ENCODE measurements around the gene RASGEF1C.

RASGEF1C gene

DNA sequence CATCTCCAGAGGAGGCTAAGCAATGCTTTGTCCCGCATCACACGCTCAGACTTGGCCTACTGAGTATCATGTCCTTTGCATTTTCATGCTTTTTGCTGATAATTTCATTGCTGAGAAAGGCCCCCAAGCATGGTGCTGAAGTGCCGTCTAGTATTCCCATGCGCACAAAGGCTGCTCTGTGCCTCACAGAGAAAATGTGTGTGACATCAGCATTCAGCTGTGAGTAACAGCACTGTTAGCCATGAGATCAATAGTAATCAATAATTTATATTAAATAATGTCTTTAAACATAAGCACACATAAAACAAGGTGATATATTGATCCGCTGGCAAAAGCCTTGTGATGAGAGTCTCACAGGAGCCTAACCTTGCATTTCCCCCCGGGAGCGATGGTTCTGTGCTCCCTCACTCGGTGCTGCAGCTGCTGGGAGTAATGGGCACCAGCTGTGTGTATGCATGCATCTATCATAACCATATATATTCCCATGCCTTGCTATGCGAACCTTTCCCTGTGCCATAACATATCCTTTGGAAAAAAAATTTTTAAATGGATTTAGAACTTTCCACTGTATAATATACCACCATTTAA is 87.1 kb downstream of the RASGEF1C start:
- H3K4me3 ChIP-seq (ENCODE audit: low read depth in 1 of 2, low read length in 2 of 2): no peak overlapping the region
- peaks cover 8% of the 10 kb centered on the region for H3K27me3 ChIP-seq (ENCODE audit: low read depth, low read length)
- H3K36me3 ChIP-seq (ENCODE audit: control insufficient read depth in 1 of 2, insufficient read depth in 2 of 2, low read length in 2 of 2): no peaks in the 10 kb centered on the region
- H3K27ac ChIP-seq (ENCODE audit: low read length): no peak overlapping the region
- no peaks in the 10 kb centered on the region for H3K9me3 ChIP-seq (ENCODE audit: control insufficient read depth in 1 of 2, low read length in 2 of 2)
- peaks cover 0 to 2% of the 10 kb centered on the region in 2 donors for H3K4me1 ChIP-seq (ENCODE audit: control insufficient read depth in 1 of 2, insufficient read depth in 2 of 2, low read length in 2 of 2)

DNA sequence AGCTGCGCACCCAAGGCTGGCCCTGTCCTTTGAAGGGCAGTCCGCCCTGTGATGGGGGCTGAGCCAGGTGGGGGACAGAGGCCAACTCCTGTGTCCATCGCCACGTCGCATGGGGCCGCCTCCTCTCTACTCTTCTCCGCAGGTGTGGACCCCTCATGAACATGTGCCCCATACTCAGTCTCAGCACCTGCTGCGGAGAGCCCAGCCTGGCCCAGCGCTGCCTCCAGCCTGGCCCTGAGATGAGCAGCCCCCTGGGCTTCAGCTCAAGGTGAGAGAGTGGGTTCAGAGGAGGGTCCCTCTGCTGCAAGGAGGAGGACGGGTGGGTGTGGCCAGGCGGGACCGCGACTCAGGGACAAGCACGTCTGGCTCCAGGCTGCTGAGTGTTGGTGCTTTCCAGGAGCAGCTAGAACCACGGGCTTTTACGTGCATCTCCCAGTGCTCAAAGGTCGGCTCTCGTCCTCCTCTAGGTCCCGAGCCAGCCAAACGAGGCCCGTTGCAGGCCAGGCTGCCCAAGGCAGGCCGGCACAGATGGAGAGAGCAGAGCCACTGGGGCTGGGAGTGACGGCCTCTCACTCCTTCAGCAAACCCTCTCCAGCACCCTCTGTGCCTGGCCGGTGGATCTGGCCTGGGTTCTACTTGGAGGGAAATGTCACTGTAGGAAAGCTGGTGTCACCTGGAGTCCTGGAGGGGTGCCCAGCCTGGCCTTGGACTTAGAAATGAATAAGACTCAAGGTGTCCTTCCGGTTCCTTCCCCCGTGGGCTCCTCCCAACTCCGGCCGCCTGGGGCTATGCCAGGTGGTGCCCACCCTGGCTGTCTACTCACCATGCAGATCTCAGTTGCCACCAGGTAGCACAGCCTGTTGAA is 88.5 kb downstream of the RASGEF1C start:
- Histone ChIP-seq H3K27ac (ENCODE audit: low read length) (no peak overlapping the region), H3K27me3 (ENCODE audit: low read depth, low read length) (no peaks in the 10 kb centered on the region), H3K9me3 (ENCODE audit: control insufficient read depth in 1 of 2, low read length in 2 of 2) (no peaks in the 10 kb centered on the region), H3K4me3 (ENCODE audit: low read depth in 1 of 2, low read length in 2 of 2) (no peak overlapping the region), H3K4me1 (ENCODE audit: control insufficient read depth in 1 of 2, insufficient read depth in 2 of 2, low read length in 2 of 2) (no peaks in the 10 kb centered on the region), H3K36me3 (ENCODE audit: control insufficient read depth in 1 of 2, insufficient read depth in 2 of 2, low read length in 2 of 2) (no peaks in the 10 kb centered on the region)

DNA sequence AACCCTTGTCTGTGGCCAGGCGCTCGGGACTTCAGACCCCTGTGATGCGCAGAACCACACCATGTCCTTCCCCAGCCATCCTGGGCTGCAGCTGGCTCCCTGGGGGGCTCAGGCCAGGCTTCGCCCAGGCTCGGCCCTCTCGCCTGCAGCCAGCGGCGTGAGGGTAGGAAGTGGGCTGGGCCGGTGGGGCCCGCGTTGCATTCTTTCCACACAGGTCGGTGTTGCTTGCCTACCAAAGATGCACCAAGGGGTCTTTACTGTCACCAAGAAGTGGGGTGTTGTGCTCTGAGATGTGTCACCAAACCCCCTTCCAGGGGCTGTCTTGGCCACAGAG is 89.1 kb downstream of the RASGEF1C start:
- H3K27me3 ChIP-seq (ENCODE audit: low read depth, low read length): no peaks in the 10 kb centered on the region
- no peak overlapping the region for H3K27ac ChIP-seq (ENCODE audit: low read length)
- no peaks in the 10 kb centered on the region for H3K36me3 ChIP-seq (ENCODE audit: control insufficient read depth in 1 of 2, insufficient read depth in 2 of 2, low read length in 2 of 2)
- H3K4me3 ChIP-seq (ENCODE audit: low read depth in 1 of 2, low read length in 2 of 2): no peak overlapping the region
- no peaks in the 10 kb centered on the region for H3K4me1 ChIP-seq (ENCODE audit: control insufficient read depth in 1 of 2, insufficient read depth in 2 of 2, low read length in 2 of 2)
- H3K9me3 ChIP-seq (ENCODE audit: control insufficient read depth in 1 of 2, low read length in 2 of 2): no peaks in the 10 kb centered on the region

DNA sequence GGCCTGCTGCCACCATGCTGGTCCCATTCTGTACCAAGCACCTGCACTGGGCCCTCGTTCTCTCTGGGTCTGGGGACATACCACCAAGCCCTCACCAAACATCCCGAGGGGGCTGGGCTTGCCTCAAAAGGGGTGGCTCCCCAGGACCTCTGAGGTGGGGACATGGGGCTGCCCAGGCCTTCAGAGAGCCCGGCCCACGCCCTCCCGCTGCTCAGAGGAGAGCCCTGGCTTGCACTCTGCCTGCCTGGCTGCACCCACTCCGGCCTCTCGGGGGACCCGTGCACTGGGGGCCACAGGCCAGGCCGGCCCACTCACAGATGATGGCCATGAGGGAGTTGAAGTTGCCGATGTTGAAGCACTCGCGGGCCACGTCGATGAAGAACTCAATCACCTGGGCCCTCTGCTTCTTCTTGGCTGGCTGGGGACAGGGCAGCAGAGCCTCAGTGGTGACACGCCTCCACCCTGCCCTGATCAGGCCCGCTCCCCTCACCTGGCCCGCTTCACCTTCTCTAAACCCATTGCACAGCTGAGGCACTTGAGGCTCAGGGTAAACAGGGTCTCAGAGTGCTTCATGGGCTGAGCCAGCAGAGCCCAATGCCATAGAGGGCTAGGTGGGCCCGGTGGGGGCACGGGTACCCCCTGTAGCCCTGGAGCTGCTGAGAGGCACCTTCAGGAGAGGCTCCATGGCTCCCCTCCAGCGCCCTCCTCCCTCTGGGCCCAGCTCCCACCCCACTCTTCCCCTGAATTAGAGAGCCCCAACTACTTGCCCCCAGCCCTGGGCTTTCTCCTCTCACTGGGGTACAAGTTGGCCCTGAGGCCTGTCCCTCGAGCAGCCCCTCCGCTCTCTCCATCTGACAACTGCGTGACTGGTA is 89.7 kb downstream of the RASGEF1C start:
- no peak overlapping the region for H3K27ac ChIP-seq (ENCODE audit: low read length)

DNA sequence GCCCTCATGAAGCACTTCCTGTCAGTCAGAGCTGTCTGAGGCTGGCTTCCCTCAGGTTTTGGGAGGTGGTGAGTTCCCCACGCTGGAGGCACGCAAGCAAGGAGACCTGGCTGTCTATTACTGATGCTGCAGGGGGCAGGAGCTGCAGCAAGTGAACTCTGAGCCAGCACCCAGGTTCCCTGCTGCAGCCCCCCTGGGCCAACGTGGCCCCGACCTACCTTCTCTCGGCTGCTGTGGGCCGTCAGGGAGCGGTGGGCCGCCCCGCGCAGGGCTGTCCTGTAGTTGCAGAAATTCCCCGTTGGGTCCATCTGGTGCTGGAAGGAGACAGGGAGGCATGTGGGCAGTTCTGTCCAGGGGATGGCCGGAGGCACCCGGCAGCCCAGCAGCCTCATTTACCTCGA is 90.6 kb downstream of the RASGEF1C start:
- Histone ChIP-seq H3K27me3 (ENCODE audit: low read depth, low read length) (no peaks in the 10 kb centered on the region), H3K27ac (ENCODE audit: low read length) (no peak overlapping the region)

More for the DNA sequence above, 89.7 kb downstream of the RASGEF1C start:
- no peaks in the 10 kb centered on the region for H3K27me3 ChIP-seq (ENCODE audit: low read depth, low read length)
- no peaks in the 10 kb centered on the region for H3K36me3 ChIP-seq (ENCODE audit: control insufficient read depth in 1 of 2, insufficient read depth in 2 of 2, low read length in 2 of 2)
- H3K4me3 ChIP-seq (ENCODE audit: low read depth in 1 of 2, low read length in 2 of 2): no peak overlapping the region
- no peaks in the 10 kb centered on the region for H3K4me1 ChIP-seq (ENCODE audit: control insufficient read depth in 1 of 2, insufficient read depth in 2 of 2, low read length in 2 of 2)
- no peaks in the 10 kb centered on the region for H3K9me3 ChIP-seq (ENCODE audit: control insufficient read depth in 1 of 2, low read length in 2 of 2)

DNA sequence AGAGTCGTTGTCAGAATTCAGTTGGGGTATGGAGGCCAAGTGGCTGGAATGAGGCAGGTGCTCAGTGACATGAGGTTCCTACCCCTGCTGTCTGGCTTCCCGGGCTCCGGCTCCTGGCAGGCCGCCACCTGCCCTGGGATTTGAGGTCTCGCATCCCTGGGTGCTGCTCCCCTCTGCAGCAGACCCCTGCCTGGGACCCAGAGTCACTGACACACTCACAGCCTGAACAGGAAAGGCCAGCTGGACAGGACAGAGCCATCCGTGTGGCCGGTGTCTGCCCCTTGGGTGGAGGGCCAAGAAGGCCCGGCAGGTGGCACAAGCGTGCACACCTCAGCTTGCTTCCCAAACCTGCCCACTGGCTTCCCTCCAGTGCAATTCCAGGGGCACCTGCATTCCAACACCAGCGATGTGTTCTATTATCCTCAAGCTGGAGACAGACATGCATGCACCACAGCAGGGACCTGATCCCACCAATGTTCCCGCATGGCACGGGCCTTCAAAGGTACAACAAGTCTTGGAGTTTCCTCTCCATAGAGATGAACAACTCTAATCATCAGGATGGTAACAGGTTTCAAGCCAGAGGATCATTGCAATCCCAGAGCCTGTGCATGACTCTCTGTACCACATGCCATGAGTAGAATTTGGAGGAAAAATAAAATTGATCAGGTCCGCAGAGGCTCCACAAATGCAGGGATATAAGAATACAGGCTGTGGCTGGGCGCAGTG is 91.8 kb downstream of the RASGEF1C start:
- H3K4me3 ChIP-seq (ENCODE audit: low read depth in 1 of 2, low read length in 2 of 2): no peak overlapping the region
- no peaks in the 10 kb centered on the region for H3K36me3 ChIP-seq (ENCODE audit: control insufficient read depth in 1 of 2, insufficient read depth in 2 of 2, low read length in 2 of 2)
- no peaks in the 10 kb centered on the region for H3K27me3 ChIP-seq (ENCODE audit: low read depth, low read length)
- H3K4me1 ChIP-seq (ENCODE audit: control insufficient read depth in 1 of 2, insufficient read depth in 2 of 2, low read length in 2 of 2): no peaks in the 10 kb centered on the region
- H3K9me3 ChIP-seq (ENCODE audit: control insufficient read depth in 1 of 2, low read length in 2 of 2): no peaks in the 10 kb centered on the region
- H3K27ac ChIP-seq (ENCODE audit: low read length): no peak overlapping the region

More for the DNA sequence above, 90.6 kb downstream of the RASGEF1C start:
- Histone ChIP-seq H3K4me3 (ENCODE audit: low read depth in 1 of 2, low read length in 2 of 2) (no peak overlapping the region), H3K4me1 (ENCODE audit: control insufficient read depth in 1 of 2, insufficient read depth in 2 of 2, low read length in 2 of 2) (no peaks in the 10 kb centered on the region), H3K36me3 (ENCODE audit: control insufficient read depth in 1 of 2, insufficient read depth in 2 of 2, low read length in 2 of 2) (no peaks in the 10 kb centered on the region), H3K9me3 (ENCODE audit: control insufficient read depth in 1 of 2, low read length in 2 of 2) (no peaks in the 10 kb centered on the region)

DNA sequence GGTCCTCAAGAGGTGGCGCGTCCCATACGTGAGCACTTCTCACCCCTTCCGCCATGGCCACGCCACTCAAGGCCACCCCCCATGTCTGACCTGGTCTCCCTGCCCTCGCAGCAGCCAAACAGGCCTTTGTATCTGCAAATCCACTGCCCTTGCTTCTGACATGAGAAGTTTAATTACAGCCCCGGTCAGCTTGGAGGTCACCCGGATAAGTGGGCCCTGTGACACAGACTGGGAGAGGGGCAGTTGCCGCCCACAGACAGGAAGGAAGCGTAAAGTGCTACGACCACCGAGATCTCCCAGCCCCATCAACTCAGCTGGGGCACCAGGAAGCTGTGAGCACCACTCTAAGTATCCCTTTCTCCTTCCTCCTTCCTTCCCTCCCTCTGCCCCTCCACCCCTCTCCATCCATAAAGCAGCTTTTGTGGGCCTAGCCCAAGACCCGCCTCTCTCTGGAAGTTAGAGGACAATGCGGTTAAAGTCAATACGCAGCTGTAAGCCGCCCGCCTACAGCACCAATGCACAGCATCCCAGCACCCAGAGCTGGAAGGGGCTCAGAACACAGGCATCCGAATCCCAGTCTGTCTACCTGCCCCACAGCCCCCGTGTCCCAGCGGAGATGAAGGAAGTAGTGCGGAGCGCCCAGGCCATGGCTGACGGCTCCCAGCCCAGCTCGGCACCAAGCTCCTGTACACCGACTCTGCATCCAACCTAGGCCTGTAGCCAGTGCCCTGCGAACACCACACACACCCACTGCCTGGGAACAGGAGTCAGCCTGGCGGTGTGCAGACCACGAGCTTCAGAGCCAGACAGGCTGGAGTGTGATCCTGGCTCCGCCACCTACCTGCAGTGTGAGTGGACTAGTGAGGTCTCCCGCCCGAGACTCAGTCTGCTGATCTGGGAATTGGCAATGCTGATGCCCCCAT is 92.7 kb downstream of the RASGEF1C start:
- no peaks in the 10 kb centered on the region for H3K9me3 ChIP-seq (ENCODE audit: control insufficient read depth in 1 of 2, low read length in 2 of 2)
- no peak overlapping the region for H3K27ac ChIP-seq (ENCODE audit: low read length)
- no peaks in the 10 kb centered on the region for H3K36me3 ChIP-seq (ENCODE audit: control insufficient read depth in 1 of 2, insufficient read depth in 2 of 2, low read length in 2 of 2)
- H3K4me3 ChIP-seq (ENCODE audit: low read depth in 1 of 2, low read length in 2 of 2): no peak overlapping the region
- H3K27me3 ChIP-seq (ENCODE audit: low read depth, low read length): no peaks in the 10 kb centered on the region
- no peaks in the 10 kb centered on the region for H3K4me1 ChIP-seq (ENCODE audit: control insufficient read depth in 1 of 2, insufficient read depth in 2 of 2, low read length in 2 of 2)

DNA sequence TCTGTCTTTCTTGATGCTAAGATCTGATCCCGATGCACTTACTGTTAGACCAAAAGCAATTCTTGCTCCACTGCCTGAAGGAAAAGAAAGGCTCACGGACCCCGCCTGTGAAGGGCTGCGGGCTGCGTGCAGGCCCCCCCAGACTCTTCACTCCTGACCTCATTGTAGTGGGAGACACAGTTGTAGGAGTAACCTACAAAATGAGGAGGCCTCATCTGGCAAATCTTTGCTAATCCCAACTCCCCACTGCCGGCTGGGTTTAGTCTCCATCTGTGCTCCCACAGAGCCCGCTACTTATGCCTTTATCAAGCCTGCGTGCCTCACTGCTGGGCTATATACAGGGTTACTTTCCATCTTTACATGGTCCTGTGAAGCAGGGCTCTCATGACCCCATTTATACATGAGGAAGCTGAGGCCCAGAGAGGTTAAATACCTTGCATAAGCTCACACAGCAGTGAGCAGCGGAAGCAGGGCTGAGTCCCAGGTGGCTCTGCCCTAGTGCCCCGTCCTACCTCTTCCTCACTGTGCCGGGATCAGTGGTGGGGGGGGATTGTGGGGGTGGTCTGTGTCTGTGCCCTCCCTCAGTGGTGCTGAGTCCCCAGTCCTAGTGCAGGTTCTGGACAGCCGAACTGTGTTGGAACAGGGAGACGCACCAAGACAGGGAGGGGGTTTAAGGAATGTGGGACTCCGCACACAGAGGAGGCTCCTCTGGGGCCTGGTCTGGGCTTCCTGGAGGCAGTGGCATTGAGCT is 93.5 kb downstream of the RASGEF1C start:
- H3K27me3 ChIP-seq (ENCODE audit: low read depth, low read length): no peaks in the 10 kb centered on the region
- no peaks in the 10 kb centered on the region for H3K9me3 ChIP-seq (ENCODE audit: control insufficient read depth in 1 of 2, low read length in 2 of 2)
- no peaks in the 10 kb centered on the region for H3K36me3 ChIP-seq (ENCODE audit: control insufficient read depth in 1 of 2, insufficient read depth in 2 of 2, low read length in 2 of 2)
- no peak overlapping the region for H3K27ac ChIP-seq (ENCODE audit: low read length)
- H3K4me1 ChIP-seq (ENCODE audit: control insufficient read depth in 1 of 2, insufficient read depth in 2 of 2, low read length in 2 of 2): no peaks in the 10 kb centered on the region
- H3K4me3 ChIP-seq (ENCODE audit: low read depth in 1 of 2, low read length in 2 of 2): no peak overlapping the region

DNA sequence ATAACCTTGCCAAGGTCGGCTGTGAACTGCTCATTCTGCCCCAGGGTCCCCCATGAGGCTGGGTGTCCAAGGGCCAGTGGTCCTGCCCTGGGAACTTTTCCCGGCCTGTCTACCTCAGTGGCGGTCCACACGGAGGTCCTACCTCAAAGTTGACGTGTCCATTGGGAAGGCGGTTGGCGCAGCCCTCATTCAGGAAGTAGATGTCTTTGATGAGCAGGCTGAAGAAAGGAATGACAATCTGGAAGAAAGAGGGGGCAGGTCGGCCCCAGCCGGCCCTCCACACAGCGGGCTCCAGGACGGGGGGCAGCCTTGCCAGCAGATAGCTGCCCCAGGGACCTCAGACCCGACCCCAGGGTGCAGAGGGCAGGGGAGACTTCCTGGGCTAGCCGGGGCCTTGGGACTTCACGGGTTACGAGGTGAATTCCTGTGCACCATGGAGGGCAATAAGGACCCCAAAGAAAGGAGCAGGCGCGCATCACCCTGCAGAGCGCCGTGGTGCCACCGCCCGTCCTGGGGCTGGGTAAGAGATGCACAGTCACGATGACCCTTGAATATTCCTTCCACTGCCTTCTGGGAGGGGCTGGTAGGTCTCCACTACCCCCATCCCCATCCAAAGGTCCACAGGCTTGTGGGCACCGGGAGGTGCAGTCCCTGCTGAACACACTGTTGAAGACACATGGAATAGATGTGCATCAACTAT is 94.6 kb downstream of the RASGEF1C start:
- no peaks in the 10 kb centered on the region for H3K4me1 ChIP-seq (ENCODE audit: control insufficient read depth in 1 of 2, insufficient read depth in 2 of 2, low read length in 2 of 2)
- no peaks in the 10 kb centered on the region for H3K27me3 ChIP-seq (ENCODE audit: low read depth, low read length)
- no peaks in the 10 kb centered on the region for H3K36me3 ChIP-seq (ENCODE audit: control insufficient read depth in 1 of 2, insufficient read depth in 2 of 2, low read length in 2 of 2)

More for the DNA sequence above, 94.6 kb downstream of the RASGEF1C start:
- Histone ChIP-seq H3K9me3 (ENCODE audit: control insufficient read depth in 1 of 2, low read length in 2 of 2) (no peaks in the 10 kb centered on the region), H3K4me3 (ENCODE audit: low read depth in 1 of 2, low read length in 2 of 2) (no peak overlapping the region), H3K27ac (ENCODE audit: low read length) (no peak overlapping the region)

Data from muscle layer of duodenum (tissue), 2 donors.